ENCODE data around the gene TOMT.

The TOMT gene

GRCh38 chr11:72088076-72088808 lies 17.5 kb upstream of the TOMT start:
- no peak for DNase-seq (ENCODE audit: low spot score)

- peak; percentile 92 for DNase-seq (ENCODE audit: low spot score)
These were observed 14.4 kb upstream of the TOMT start for GRCh38 chr11:72091292-72091691.

GRCh38 chr11:72098741-72099140 lies 7.0 kb upstream of the TOMT start:
- no peak for DNase-seq (ENCODE audit: low spot score)

- no peak for DNase-seq (ENCODE audit: low spot score)
These were observed 5.7 kb upstream of the TOMT start for GRCh38 chr11:72100009-72100408.

DNA sequence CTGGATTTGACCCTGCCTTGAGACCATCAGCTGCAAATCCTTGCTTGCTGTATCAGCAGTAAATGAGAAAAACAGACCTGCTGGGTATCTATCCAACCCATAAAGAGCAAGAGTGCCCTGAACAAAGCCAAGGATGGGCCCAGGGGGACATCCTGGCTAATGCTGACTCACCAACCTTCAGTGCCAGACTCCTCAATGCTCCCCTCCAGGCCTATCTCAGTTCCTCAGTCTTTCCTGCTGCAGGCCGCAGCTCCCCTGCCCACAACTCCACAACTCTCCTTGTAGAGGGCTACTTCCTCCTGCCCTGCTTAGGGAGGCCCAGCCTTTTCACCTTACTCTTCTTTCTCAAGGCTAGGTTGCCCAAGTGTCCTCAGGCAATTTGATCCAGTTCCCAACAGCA lies 5.3 kb upstream of the TOMT start:
- no peak for DNase-seq (ENCODE audit: low spot score)

- no peak for DNase-seq (ENCODE audit: low spot score)
These were observed 3.6 kb upstream of the TOMT start for GRCh38 chr11:72102162-72102561.

DNA sequence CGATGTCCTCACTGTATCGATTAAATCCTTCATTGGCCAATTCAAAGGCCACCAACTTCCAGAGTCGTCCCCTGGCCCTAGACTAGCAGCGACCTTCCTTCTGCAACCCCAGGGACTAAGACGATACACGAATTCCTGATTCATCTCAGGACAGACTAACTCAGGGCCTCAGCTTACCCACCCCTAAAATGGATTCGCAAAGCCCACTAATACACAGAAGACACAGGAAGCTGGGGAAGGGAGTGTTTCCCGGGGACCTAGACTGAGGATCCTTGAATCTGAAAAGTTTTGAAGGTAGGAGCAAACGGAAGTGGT lies 3.1 kb upstream of the TOMT start:
- DNase-seq (ENCODE audit: low spot score), result no peak

- DNase-seq (ENCODE audit: low spot score), result peak; percentile 99
These were observed 2.6 kb upstream of the TOMT start, which contains the start of gene LAMTOR1 for GRCh38 chr11:72102946-72103753. LAMTOR1 (minus strand) TSS chr11:72103297; CDS start chr11:72103224, 73 bp downstream.

GRCh38 chr11:72103754-72104167 lies 2.0 kb upstream of the TOMT start:
- DNase-seq (ENCODE audit: low spot score), result no peak

DNA sequence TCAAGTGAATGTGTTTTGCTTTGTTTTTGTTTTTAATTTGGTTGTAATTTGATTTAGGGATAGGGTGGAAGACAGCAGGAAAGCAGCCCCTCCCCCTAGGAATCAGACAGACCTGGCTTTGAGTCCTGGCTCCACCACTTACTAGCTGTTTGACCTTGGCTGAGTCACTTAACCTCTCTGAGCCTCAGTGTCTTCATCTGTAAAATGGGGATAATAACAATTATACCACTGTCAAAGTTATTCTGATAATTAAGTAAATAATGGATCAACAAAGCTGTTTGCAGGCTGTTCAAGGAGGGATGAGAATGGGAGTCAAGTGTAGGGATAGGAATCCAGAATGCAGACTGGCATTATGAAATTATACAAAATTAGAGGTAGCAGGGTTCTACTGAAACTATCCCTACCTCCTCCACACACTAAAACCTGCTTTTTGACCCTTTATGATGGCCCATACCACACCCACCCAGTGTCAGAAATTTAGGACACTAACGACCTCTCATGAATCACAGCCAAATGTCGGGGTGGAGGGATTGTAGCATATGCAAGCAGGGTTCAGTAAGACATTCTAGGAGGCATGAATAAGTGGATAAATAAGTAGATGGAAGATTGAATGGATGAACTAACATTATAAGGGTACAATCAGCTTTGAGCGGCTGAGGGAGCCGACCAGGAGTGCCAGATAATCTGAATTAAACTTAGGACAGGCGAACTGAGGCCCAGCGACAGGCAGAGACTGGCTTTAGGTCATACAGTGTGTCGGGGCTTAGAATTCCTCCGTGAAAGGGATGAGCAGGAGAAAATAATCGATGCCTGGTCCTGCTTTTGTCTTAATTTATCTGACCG lies 5.8 kb downstream of the TOMT start:
- no peak for DNase-seq (ENCODE audit: low spot score)

DNA sequence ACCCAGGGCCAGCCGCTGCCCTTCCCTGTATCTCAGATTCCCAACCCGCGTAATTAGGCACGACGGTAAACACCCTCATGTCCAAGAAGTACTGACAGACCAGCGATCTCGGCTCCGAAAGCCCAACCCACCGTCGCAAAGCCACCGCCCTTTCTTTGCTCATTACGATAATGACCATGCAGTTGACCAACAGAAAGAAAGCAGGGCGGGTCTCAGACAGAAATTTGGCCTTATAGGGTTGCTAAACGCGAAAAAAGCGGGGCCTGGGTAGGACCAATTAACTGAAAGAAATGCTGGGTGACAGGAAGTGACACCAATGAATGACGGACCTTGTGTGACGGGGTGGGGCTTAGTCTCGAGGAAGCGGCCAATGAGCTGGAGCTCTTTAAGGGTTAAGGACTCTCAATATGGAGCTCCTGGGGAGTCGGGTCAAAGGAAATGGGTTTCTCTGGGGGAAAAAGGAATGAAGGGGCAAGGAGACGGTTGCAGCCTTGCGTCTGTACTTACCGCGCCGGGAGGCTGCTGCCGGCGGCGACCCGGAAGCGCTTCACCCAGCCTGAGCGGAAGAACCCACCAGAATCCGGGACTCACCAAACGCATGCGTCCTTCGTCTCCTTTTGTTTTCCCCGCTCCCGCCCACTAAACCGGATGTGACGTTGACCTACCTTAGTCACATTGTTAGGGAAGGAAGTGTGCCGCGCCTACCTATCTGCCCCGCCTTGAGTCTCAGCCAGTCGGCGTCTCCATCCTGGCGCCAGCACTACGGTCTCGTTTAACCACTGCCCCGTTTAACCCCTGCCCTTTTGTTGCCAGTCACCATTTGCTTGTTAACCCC lies 6.6 kb downstream of the TOMT start, which contains the start of gene ANAPC15:
Gene ANAPC15 (minus strand): TSS at position 553 of the 835 bp plus-strand sequence. CDS start 1,419 bp downstream, outside the sequence.
- DNase-seq (ENCODE audit: low spot score), result peak; percentile 100

DNA sequence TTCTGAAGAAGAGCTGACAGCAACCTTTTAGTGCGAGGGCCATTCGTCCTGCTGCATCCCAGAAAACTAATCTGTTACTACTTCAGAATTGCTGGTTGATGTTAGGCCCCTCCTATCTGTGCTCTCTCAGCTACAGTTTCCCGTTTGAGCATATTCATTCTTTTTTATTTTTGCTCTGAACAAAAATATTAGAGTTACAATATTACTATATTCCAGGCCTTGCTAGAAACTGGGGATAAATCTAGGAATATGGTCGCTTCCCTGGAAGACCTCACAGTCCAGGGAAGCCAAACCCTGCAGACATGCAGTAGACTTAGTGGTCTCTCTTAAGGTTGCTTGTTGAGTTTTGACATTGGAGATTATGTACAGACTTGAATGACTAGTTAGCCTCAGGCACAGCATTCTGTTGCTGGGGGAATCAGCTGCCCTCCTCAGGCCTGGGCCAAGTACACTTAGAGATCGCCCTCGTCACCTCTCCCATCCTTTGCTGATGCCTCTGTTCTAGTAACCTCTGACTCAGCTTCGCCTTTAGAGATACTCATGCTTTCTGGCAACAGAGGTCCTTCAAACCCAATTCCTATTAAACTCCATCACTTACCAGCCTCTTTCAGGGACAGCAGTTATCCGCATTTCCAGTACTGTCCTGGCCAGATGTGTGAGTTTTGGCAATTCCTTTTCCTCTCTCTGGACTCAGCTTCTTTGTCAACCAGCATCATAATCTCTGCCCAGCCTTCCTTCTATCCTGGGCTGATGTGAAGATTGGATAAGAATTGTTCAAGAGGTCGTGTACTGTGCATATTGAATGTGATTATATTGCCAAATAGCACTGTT lies 7.5 kb downstream of the TOMT start:
- DNase-seq (ENCODE audit: low spot score), result no peak

DNA sequence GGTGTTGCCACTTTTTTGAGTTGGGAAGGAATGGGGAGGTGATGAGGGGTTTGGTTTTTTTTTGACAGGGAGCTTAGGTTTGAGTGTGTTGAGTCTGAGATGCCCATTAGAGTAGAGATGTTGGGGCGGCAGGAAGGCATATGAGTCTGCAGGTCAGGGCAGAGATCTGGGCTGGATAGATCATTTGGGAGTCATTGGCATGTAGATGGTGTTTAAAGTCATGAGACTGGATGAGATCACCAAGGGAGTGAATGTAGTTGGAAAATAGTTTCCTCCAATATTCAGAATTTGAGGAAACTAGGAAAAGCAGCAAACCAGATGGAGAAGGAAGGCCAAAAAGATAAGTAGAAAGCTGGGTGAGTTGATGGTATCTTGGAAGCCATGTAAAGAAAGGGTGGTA lies 8.8 kb downstream of the TOMT start:
- no peak for DNase-seq (ENCODE audit: low spot score)

DNA sequence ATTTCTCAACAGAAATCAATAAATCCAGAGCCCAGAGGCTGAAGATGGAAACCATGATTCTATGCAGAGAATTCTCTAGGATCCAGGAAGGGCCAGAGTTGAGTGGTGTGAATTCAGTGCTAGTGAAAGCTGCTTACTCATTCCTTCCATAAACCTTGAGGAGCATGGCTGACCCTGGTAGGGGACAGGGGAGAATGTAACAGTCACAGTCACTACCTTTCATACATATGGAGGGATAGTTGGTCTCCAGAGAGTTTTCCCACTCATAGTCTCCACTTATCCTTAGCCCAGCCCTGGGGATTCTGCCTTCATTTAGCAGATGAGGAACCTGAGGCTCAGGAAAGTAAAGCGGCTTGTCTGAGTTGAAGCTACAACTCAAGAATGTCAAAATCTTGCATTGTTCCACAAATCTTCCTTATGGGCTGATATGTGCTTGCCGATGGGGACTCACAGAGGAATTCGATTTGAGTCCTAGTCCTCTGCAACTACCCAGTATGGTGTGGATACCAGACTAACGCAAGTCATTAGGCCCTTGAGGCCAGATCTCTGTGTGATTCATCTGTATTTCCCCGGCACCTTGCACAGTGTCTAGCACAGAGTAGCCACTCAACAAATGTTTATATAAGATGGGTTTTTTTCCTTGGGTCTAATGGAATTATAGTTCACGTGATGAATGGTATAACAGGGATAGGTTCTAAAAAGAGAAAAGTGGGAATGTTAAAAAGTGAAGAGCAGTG lies 10.5 kb downstream of the TOMT start:
- no peak for DNase-seq (ENCODE audit: low spot score)

GRCh38 chr11:72119198-72119597 lies 13.5 kb downstream of the TOMT start:
- DNase-seq (ENCODE audit: low spot score), result no peak

- DNase-seq (ENCODE audit: low spot score), result no peak
These were observed 15.2 kb downstream of the TOMT start for GRCh38 chr11:72120930-72121329.

- DNase-seq (ENCODE audit: low spot score), result no peak
These were observed 16.9 kb downstream of the TOMT start for GRCh38 chr11:72122607-72123006.

DNA sequence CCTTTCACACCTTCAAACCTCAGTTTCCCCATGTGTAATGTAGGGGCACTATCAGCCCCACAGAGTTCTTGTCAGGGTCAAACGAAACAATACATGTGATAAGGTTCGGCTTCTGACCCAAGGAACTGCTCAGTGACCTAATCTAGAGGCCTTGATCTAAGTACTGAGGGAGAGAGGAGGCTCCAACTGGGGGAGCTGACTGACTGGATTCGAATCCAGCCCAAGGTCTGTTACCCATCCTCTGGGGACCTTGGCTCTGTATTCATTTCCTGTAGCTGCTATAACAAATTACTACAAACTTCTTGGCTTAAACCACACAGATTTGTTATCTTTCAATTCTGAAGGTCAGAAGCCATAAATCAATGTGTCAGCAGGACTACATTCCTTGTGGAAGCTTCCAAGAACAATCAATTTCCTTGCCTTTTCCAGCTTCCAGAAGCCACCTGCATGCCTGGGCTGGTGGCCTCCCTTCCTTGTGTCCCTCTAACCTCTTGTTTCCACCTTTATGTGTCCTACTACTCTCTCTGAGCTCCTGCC lies 17.5 kb downstream of the TOMT start:
- no peak for DNase-seq (ENCODE audit: low spot score)

DNA sequence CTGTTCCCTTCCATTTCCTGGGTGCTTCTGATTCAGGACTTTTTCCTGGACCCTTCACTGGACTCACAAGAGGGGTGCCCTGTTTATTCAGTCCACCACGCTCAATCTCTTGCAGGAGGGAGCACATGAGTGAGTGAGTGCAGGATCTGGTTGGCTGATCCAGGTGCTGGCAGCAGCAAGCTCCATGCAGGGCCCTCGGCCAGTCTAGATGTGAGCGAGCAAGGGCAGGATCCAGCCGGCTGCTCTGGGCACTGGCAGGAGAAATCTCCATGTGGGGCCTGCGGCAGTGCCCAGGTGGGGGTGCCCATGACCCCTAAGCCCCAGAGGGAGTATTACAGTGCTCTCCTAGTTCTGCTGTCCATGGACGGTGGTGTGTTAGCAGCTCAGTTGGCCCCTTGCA lies 18.3 kb downstream of the TOMT start:
- DNase-seq (ENCODE audit: low spot score), result no peak

DNA sequence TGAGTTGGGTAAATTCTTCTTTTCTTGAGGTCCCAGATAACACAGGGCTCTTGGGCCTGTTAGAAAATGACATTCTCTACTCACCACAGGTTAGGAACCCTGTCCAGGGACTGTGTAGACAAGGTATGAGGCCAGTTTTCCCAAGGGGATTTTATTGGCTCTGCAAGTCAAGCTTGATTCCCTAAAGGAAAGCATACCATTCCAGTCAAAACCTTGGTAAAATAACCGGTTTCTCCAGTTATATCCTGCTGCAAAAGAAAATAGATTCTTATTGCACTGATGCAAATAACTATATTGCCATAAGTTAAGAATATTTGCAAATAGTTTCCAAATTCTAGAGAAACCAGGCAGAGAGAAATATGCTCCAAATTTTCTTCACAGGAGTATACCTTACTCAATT lies 20.2 kb downstream of the TOMT start:
- DNase-seq (ENCODE audit: low spot score), result no peak

Measured in NAMALWA (cell line).